HG03066 (cell line): Measurements from ENCODE around the gene PIF1.

Experiments used
- ATAC-seq: cut with Tn5 transposase; IDR thresholded peaks from one replicate; pipeline ENCODE4 v1.9.1; 2021; ENCODE audit warnings: low read depth; ENCODE audit not compliant: unreplicated experiment

PIF1 gene, protein sequence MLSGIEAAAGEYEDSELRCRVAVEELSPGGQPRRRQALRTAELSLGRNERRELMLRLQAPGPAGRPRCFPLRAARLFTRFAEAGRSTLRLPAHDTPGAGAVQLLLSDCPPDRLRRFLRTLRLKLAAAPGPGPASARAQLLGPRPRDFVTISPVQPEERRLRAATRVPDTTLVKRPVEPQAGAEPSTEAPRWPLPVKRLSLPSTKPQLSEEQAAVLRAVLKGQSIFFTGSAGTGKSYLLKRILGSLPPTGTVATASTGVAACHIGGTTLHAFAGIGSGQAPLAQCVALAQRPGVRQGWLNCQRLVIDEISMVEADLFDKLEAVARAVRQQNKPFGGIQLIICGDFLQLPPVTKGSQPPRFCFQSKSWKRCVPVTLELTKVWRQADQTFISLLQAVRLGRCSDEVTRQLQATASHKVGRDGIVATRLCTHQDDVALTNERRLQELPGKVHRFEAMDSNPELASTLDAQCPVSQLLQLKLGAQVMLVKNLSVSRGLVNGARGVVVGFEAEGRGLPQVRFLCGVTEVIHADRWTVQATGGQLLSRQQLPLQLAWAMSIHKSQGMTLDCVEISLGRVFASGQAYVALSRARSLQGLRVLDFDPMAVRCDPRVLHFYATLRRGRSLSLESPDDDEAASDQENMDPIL

DNA sequence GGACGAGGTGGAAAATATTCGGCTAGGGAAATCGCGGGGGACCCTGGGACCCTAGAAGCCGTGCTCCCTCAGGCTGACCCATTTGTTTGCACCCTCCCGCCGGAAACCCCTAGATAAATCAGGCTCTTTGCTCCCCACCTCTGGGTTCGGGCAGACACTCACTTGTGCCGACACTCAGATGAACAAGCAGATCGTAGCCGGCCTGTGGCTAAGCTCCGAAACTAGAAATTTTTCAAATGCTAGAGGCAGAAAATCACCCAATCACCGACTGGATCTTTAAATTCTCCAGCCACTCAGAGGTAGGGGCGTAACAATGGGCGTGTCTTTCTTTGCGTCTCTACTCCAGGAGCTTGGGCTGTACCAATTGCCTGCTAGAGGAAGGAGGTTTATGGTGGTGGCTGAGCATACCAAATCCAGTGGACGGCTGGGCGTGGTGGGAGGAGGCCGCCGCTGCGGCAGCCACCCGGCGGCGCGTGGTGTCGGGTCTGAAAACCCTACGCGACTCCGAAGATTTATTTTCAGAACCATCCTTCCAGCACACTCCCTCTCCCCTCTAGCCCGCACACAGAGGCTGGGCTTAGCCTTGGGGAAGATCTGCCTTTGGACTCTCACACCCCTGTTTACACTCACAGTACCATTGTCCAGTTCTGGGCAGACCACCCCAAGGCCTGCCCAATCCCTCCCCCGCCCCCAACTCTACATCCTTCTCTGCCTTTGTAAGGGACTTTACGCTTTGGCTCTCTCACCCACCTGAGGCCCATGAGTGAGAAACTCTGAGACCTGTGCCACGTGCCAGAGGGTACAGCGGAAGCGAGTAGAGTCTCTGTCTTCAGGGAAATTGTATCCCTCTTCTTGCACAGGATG lies at the start of gene PIF1:
TSS of gene PIF1 (minus strand) at position 217 of the 864 bp plus-strand sequence. CDS start 1,312 bp downstream, outside the sequence.
- ATAC-seq, result peak; percentile 83

DNA sequence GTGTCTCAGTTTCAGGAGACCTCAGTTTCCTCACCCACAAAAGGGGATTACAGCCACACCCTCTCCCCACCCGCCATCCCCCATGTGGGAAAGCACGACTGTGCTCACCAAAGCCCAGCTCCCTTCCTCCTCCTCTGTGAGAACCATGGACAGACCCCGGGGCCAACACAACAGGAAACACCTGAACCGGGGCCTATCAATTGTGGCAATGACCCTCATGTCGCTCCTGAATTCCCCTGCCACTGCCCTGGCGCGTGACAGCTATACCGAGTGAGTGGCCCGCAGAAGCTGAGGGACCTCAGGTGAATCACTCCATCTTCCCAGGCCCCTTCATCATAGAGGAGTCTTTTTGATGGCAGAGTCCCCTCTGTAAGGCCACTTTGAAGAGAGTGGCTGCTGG lies 44.9 kb upstream of the PIF1 start:
- no peak for ATAC-seq

DNA sequence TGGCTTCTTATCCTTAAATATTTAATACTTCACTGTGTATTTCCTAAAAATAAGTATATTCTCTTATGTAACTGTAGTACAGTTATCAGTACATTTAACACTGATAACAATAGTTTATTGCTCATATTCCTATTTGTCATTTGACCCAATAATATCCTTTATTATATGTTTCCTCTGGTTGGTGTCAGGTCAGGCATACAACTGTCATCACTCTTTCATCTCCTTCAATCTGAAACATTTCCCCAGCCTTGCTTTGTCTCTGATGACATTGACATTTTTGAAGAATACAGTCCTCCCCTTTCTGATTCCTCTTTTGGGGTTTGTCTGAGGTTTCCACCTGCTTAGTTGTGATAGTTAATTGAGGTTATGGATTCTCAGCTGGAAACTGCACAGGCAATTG lies 44.1 kb upstream of the PIF1 start:
- ATAC-seq, result no peak

DNA sequence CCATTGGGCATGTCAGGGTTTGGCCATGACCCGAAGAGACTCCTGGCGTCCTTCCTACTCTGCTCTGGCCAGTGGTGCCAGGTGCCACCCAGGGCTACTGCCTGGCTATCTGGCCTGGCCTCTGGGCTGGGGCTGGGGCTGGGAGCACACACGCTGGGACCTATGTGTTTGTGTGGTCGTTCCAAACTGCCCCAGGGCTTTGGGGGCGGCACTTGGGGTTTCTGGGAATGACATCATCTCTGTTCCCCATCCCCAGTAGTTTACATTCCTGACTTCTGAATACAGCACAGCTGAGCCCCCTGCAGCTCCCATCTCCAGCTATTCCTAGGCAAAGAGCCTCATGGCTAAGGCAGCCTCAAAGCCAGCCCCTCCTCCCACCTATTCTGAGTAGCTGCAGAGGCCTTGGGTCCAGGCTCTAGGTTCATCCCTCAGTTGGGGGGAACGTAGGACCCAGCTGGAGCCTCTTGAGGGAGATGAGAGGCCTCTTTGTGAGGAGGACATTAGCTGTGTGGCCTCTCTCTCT lies 40.6 kb upstream of the PIF1 start:
- no peak for ATAC-seq

DNA sequence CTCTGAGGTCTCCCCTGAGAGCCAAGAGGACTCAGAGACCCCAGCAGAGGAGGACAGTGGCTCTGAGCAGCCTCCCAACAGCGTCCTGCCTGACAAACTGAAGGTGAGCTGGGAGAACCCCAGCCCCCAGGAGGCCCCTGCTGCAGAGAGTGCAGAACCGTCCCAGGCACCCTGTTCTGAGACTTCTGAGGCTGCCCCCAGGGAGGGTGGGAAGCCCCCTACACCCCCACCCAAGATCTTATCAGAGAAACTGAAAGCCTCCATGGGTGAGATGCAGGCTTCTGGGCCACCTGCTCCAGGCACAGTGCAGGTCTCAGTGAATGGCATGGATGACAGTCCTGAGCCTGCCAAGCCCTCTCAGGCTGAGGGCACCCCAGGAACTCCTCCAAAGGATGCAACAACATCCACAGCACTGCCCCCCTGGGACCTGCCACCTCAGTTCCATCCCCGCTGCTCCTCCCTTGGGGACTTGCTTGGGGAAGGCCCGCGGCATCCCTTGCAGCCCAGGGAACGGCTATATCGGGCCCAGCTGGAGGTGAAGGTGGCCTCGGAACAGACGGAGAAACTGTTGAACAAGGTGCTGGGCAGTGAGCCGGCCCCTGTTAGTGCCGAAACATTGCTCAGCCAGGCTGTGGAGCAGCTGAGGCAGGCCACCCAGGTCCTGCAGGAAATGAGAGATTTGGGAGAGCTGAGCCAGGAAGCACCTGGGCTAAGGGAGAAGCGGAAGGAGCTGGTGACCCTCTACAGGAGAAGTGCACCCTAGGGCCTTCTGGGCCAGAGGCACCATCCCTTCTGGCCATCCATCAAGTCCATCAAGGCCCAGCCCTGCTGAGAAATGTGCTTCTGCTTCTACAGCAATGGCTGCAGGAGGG lies 39.9 kb upstream of the PIF1 start:
- ATAC-seq, result no peak

DNA sequence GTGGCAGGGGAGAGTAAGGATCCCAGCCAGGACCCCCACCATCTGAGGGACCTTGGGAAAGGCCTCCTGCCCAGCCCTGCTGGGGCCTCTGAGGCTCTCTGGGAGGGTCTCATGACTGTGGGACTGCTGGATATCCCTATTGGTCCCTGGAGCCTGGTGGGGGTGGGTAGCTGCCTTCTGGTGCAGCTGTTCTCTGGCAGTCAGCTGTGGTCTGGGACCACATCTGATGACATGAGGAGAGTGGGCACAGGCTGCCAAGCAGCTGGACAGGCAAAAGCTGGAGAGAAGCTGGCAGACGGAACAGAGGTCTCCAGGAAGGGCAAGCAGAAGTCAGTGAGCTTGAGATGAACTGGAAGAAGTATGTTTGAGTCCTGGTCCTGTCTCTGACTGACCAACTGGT lies 38.6 kb upstream of the PIF1 start:
- ATAC-seq, result no peak

DNA sequence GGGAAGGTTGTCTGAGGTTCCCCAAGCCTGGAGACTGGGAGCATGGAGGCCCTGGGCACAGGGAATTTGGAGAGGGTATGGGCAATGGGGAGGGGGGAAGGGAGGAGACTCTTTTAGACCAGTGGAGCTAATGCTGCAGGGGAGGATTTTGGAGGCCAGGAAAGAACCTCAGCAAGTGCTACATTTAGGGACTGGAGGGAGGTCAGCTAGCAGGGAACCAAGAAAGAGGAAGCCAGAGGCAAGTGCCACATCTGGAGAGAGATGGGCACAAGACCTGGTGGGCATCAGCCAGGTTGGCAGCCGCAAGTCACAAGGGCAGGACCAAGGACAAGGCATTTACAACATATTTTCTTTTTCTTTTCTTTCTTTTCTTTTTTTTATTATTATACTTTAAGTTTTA lies 37.0 kb upstream of the PIF1 start:
- no peak for ATAC-seq

DNA sequence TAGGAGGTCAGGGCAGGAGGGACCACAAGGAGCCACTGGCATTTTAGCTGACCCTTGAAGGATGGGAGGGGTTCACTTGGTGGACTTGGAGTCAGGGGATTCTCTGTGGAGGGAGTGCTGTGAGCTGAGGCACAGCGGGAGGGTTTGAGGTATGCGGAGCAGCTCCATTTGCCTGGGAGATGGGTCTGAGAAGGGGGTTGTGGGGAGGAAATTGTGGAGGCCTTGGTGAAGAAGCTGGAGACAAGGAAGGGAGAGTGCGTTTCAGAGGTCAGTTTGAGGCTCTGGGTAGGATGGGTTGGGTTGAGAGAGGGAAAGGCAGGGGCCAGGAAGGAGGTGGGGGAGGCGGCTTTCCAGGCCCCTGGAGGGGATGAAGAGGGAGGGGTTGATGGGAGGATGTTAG lies 36.5 kb upstream of the PIF1 start:
- no peak for ATAC-seq

DNA sequence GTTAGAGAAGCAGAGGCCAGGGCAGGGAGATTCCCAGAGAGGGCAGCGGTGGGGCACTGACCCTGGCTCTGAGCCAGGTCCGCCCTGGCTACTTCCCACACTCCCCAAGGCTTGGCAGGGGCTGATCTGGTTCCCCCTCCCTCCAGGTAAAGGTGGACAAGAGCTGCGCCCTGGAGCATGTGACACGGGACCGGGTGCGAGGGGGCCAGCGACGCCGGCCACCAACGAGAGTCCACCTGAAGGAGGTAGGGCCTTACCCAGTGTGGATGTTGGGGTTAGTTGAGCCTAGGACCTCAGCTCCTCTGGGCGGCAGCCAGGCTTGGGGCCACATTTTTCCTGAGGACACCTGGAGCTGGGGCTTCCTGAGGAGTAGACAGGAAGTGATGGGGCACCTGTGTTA lies 35.9 kb upstream of the PIF1 start:
- no peak for ATAC-seq

DNA sequence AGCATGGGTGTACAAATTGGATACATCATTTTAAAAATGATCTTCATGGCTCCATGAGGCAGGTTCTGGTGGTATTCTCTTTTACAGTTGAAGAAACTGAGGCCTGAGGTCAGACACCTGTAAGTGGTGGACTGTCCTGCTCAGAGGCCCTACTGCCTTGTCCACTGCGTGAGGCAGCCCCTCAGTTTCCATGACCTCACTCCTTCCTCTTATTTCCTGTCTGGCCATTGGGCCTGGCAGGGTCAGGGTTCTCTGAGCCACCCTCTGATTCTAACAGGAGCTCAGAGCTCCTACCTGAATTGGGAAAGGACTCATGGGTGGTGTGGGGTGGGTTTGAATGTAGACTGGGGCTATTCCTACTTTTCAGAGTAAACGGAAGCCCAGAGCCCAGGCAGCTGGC lies 33.8 kb upstream of the PIF1 start:
- no peak for ATAC-seq

DNA sequence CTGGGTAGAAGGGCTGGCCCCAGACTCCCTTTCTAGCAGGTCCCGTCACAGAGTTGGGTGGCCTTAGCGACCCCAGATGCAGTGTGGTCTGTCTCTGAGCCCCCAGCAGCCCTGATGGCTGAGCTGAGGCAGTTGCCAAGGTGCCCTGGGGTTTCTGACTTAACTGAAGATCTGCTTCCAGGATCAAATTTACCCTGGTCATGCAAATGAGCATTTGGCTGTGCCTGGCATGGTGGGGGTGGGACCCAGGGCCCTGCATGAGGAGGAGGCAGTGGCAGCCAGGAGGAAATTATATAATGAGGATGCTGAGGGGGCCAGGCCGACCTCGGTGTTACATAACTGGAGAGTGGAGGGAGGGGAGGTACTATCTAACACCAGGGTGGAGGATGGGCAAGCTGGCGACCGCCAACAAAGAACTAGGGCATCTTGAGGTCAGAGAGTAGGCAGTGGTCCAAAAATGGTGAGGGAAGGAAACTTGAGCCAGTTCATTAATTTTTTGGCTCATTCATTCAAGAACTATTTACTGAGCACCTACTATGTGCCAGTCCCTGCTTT lies 32.7 kb upstream of the PIF1 start:
- ATAC-seq, result no peak

DNA sequence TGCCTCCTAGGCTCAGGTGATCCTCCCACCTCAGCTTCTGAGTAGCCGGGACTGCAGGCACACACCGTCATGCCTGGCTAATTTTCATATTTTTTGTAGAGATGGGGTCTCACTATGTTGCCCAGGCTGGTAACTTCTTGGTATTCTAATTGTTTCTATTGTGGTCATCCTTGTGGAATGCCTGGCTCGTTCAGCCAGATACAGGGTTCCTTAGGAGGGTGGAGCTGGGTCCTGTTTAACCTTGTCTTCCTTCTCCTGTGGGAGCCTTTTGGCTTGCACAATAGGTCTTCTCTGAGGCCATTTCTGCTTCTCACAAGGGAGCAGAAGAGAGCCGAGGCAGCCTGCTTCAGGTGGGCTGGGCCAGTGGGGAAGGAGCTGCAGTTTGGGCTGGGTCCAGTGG lies 32.0 kb upstream of the PIF1 start:
- ATAC-seq, result no peak

DNA sequence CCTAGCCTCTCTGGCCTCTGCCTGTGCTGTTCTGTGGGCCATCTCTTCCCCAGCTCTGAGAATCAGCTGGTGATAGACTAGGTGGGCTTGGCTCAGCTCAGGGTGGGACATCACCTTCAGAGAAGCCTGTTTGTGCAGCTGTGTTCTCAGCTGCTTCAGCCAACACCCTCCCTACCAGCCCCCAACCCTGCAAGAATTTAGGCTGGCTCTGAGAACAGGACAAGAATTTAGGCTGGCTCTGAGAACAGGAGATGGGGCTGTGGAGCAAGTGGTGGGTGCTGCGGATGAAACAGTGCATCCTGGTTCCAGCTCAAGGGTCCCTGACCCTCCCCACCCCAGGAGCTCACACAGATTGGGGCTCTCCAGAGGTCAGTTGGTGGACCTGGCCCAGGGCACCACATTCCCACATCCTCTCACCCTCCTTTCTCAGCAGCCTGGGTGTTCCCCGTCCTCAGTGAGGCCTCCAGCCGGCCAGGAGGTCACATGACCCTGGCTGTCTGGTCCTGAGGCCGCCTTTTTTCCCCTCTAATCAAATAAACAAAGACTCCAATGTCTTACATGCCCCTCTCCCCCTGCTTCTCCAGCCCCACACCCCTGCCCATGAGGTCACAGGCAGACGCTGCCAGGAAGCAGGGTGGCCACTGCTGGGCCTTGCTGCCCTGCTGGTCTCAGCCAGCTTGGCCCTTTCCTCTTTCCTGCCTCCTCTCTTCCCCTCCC lies 31.1 kb upstream of the PIF1 start:
- no peak for ATAC-seq

DNA sequence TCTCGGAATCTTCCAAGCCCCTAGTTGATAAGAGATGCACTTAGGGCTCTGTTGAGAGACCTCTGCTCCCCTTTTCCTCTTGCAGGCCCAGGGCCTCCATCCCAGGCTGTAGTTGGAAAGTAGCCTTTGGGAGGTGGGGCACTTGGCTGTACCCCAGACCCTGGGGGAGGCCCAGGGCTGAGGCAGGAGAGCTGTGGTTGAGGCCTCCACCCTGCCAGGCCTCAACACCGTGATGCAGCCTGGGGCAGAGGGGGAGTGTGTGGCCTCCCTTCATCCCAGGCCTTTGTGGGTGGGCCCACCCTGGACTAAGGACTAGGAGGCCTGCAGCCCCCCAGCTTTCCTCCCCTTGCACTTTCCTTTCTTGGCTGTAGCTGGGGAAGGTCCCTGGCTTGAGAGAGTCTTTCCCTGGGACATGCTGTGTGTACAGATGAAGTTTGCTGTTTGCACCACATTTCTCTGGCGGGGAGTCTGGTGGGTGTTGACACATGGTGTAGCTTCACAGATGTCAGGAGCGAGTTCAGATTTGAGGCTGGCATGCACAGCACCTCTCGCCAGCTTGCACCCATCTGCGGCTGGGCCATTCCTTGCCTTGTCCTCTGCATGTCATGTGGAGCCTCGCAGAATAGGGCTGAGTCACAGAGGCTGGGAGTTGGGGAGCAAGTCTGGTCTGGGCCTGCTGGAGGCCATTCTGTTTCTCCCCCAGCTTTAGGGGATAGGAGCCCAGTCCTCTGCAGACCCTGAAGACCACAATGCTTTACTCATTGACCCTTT lies 29.9 kb upstream of the PIF1 start:
- no peak for ATAC-seq

DNA sequence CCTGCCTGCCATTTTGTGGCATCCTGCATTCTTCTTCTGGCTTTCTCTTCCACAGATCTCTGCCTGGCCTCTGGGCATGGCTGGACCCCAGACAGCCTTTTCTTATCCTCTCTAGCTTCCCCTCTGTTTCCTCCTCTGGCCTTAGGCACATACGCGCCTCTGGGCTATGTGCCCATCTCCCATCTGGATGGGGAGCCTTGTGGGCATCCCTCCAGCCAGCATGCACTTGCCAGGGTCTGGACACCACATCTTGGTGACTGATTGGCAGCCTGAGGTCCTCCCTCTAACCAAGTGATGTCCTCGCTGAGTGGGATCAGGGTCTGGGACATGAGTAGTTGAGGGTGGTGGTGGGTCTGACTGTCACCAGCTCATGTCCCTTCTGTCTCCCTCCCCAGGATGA lies 29.1 kb upstream of the PIF1 start:
- no peak for ATAC-seq

DNA sequence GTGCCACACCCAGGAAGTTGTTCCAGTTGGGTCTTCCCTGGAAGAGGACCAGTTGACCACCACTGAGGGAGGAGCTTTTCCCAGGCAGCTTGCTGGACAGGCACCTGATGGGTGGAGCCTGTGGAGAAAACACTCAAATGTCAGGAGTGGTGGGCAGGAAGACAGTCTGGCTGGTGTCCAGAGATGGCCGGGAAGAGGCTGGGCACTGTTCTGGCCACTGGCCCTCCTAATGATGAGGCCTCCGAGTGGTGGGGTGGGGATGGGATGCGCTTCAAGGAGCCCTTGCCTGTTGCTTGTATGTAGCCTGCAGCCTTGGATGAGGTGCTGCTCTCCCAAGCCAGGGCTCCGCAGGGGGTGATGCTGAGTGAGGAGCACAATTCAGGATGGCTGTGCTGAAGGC lies 28.6 kb upstream of the PIF1 start:
- ATAC-seq, result no peak

DNA sequence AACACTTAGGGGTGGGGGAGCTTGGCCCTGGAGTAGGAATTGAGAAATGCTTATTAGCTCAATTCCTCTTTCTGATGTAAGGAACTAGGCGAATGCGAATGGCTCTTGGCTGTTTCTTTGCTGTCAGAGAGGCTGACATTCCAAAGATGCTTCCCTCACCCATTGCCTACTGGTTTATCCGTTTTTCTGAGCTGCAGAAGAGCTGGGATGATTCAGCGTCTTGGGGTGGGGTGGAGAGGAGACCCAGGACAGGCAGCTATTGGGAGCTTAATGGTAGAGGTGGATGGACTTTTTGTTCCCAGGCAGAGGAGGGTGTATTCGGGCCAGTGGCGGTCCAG lies 26.0 kb upstream of the PIF1 start:
- no peak for ATAC-seq

DNA sequence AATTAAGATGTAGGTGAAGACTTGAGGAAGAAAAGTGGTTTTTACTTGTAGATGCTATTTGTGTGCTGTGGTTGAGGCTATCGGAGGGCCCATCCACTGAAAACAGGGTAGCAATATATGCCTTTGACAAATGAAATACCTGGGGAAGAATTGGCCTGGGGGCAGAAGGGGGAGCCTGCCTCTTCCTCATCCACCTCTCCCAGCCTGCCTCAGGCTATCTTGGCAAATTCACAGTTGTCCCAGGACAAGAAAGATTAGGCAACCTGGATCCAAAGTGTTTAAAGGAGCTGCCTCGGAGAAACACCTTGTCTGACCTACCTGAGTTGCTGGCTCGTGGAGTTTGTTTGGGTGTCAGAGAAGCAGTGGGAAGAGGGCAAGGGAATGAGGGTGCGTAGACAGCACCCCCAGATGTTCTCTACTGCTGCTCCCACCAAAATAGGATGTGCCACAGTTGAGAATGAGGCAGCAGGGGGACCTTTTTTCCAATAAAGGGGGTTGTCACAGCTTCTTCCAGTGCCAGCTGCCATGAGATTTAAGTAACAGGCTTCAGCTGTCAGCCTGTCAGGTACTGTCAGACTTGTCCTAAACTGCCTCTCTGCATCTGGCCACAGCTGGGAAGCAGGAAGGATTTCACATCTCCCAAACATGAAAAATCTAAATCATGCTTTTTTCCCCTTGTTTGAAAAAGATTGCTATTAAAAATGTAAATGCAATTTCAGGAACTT lies 25.5 kb upstream of the PIF1 start:
- no peak for ATAC-seq
